HG03432 (cell line): Measurements from ENCODE around the gene STMND1.
A peak's percentile ranks its signal among the peaks of the same experiment; 100 is the strongest.

ENCODE experiments used
- ATAC-seq: cut with Tn5 transposase; IDR thresholded peaks from one replicate; pipeline ENCODE4 v1.9.1; 2021; ENCODE audit warnings: mild to moderate bottlenecking, moderate library complexity; ENCODE audit not compliant: unreplicated experiment

The STMND1 gene

GRCh38 chr6:17097982-17098381 is 3.9 kb upstream of the STMND1 start:
- no peak for ATAC-seq

- no peak for ATAC-seq
Measured at GRCh38 chr6:17098538-17098937, 3.3 kb upstream of the STMND1 start.

- no peak for ATAC-seq
Measured at GRCh38 chr6:17099401-17100059, 2.3 kb upstream of the STMND1 start.

- no peak for ATAC-seq
Measured at GRCh38 chr6:17100806-17101205, 1.0 kb upstream of the STMND1 start.

GRCh38 chr6:17102258-17102870 is 514 bp downstream of the STMND1 start:
- no peak for ATAC-seq

GRCh38 chr6:17103715-17104114 is 1.9 kb downstream of the STMND1 start:
- no peak for ATAC-seq

GRCh38 chr6:17107863-17108262 is 6.0 kb downstream of the STMND1 start:
- ATAC-seq: no peak

GRCh38 chr6:17115251-17116116 is 13.6 kb downstream of the STMND1 start:
- ATAC-seq: no peak

- ATAC-seq: no peak
Measured at GRCh38 chr6:17116117-17116440, 14.2 kb downstream of the STMND1 start.

GRCh38 chr6:17120019-17120418 is 18.2 kb downstream of the STMND1 start:
- ATAC-seq: no peak

- ATAC-seq: no peak
Measured at GRCh38 chr6:17125407-17125806, 23.6 kb downstream of the STMND1 start.

- ATAC-seq: no peak
Measured at GRCh38 chr6:17130786-17131185, 28.9 kb downstream of the STMND1 start.

- no peak for ATAC-seq
Measured at GRCh38 chr6:17132967-17133366, 31.1 kb downstream of the STMND1 start.

GRCh38 chr6:17138033-17138432 is 36.2 kb downstream of the STMND1 start:
- no peak for ATAC-seq

GRCh38 chr6:17144016-17144415 is 42.2 kb downstream of the STMND1 start:
- ATAC-seq: no peak

- no peak for ATAC-seq
Measured at GRCh38 chr6:17149571-17149970, 47.7 kb downstream of the STMND1 start.

- no peak for ATAC-seq
Measured at GRCh38 chr6:17150096-17150495, 48.2 kb downstream of the STMND1 start.

GRCh38 chr6:17151888-17152287 is 50.0 kb downstream of the STMND1 start:
- no peak for ATAC-seq

GRCh38 chr6:17152703-17153102 is 50.9 kb downstream of the STMND1 start:
- ATAC-seq: no peak

- peak; percentile 47 for ATAC-seq
Measured at GRCh38 chr6:17156112-17156921, 54.5 kb downstream of the STMND1 start.

GRCh38 chr6:17156966-17157365 is 55.1 kb downstream of the STMND1 start:
- ATAC-seq: no peak
